PC-3 (cell line): ENCODE data around the gene CLEC16A. TPM values are rescaled to one million over a fixed set of nuclear protein-coding genes. Genes with fewer than 3 reads are reported as not detected.

Experiments
- ATAC-seq: fragments of 200-7000 bp; cut with Tn5 transposase; 2 replicates; pipeline ENCODE4 v1.9.1; 2020; ENCODE audit warnings: mild to moderate bottlenecking, moderate library complexity
- BruUV-seq: library from RNA; stranded (reverse); fragments of 400-500 nt; replicated peaks from 2 replicates; lab custom pipeline; 2021; lab: Mats Ljungman, UMichigan
- CTCF ChIA-PET: fragments of 300-600 bp; sonication (Branson Sonifier 250); formaldehyde crosslinking; loops from one replicate; lab custom pipeline; 2022; ENCODE audit warnings: antibody characterized with exemption; lab: Charles Lee
- POLR2A ChIA-PET: fragments of 300-600 bp; sonication (Branson Sonifier 250); formaldehyde crosslinking; loops from one replicate; lab custom pipeline; 2022; ENCODE audit warnings: antibody characterized with exemption; ENCODE audit not compliant: unreplicated experiment; lab: Charles Lee
- DNase-seq: peaks from one replicate; pipeline ENCODE4 v3.0.0-alpha.2; 2015
- H2AFZ ChIP-seq: fragments of 300-600 bp; sonication (generic); 2 replicates; pipeline ENCODE4 v1.6.0; 2016; ENCODE audit warnings: antibody characterized with exemption, low read length
- H3F3A ChIP-seq: fragments of 300-600 bp; sonication (generic); one replicate; pipeline ENCODE4 v1.6.0; 2017; ENCODE audit warnings: antibody characterized with exemption, low read length, control low read depth, mild to moderate bottlenecking; ENCODE audit not compliant: unreplicated experiment
- H3K27ac ChIP-seq: fragments of 300-600 bp; sonication (generic); 2 replicates; pipeline ENCODE4 v1.5.1; 2016; ENCODE audit warnings: mild to moderate bottlenecking, low read length
- H3K27me3 ChIP-seq: fragments of 300-600 bp; sonication (generic); 2 replicates; pipeline ENCODE4 v1.6.1; 2016; ENCODE audit warnings: low read length, mixed read lengths
- H3K36me3 ChIP-seq: fragments of 300-600 bp; sonication (generic); 2 replicates; pipeline ENCODE4 v1.6.1; 2016; ENCODE audit warnings: low read depth, mixed run types, low read length, mixed read lengths
- H3K4me1 ChIP-seq: fragments of 300-600 bp; sonication (generic); 2 replicates; pipeline ENCODE4 v1.5.1; 2016; ENCODE audit warnings: low read length; ENCODE audit not compliant: insufficient read depth
- H3K4me2 ChIP-seq: fragments of 300-600 bp; sonication (generic); 2 replicates; pipeline ENCODE4 v1.6.0; 2016; ENCODE audit warnings: low read length
- H3K4me3 ChIP-seq: fragments of 300-600 bp; sonication (generic); 2 replicates; pipeline ENCODE4 v1.5.1; 2016; ENCODE audit warnings: mild to moderate bottlenecking, low read length, mixed read lengths
- H3K79me2 ChIP-seq: fragments of 300-600 bp; sonication (generic); 2 replicates; pipeline ENCODE4 v1.6.1; 2017; ENCODE audit warnings: low read length, mixed read lengths
- H3K9ac ChIP-seq: fragments of 300-600 bp; sonication (generic); 2 replicates; pipeline ENCODE4 v1.6.0; 2016; ENCODE audit warnings: mild to moderate bottlenecking, low read length
- H3K9me2 ChIP-seq: fragments of 300-600 bp; sonication (generic); replicated peaks from 2 replicates; pipeline ENCODE4 v1.6.1; 2016; ENCODE audit warnings: mixed run types, low read length, mixed read lengths
- H3K9me3 ChIP-seq: fragments of 300-600 bp; sonication (generic); 2 replicates; pipeline ENCODE4 v1.6.1; 2016; ENCODE audit warnings: low read length, mixed read lengths
- H4K20me1 ChIP-seq: fragments of 300-600 bp; sonication (generic); 2 replicates; pipeline ENCODE4 v1.6.1; 2016; ENCODE audit warnings: low read length, mixed read lengths
- CTCF ChIP-seq: fragments of 300-600 bp; sonication (generic); conservative IDR thresholded peaks from 2 replicates; pipeline ENCODE4 v1.5.1; 2017; ENCODE audit warnings: antibody characterized with exemption, low read depth, mild to moderate bottlenecking, low read length
- EZH2 ChIP-seq: fragments of 300-600 bp; sonication (generic); IDR thresholded peaks from one replicate; pipeline ENCODE4 v1.6.1; 2017; ENCODE audit warnings: antibody characterized with exemption, mild to moderate bottlenecking, low read length; ENCODE audit not compliant: unreplicated experiment
- EZH2phosphoT487 ChIP-seq: fragments of 300-600 bp; sonication (generic); IDR thresholded peaks from 2 replicates; pipeline ENCODE4 v1.6.1; 2018; ENCODE audit warnings: mild to moderate bottlenecking, antibody characterized with exemption, low read length, borderline replicate concordance
- intact Hi-C: fragments of 100-400 bp; cut with micrococcal nuclease; formaldehyde crosslinking; loops from 2 replicates; pipeline ENCODE4 v1.9.0; 2023
- total RNA-seq: library from RNA; depleted of rRNA; stranded (reverse); fragments of >200 nt; gene quantifications from 2 replicates; pipeline ENCODE4 v1.2.3, GENCODE V29; 2014

The CLEC16A gene
- total RNA-seq, 1 experiment from 2014 or later = 9.5 TPM

- ATAC-seq (no peak), DNase-seq (no peak)
- H3K9me3 ChIP-seq = no peaks in the 10 kb centered on the region
- H3K4me2 ChIP-seq = no peak overlapping the region
- no peaks in the 10 kb centered on the region for H3K36me3 ChIP-seq
- BruUV-seq = no TSS peak
- no peaks in the 10 kb centered on the region for H3K4me1 ChIP-seq
- no peaks in the 10 kb centered on the region for H3K79me2 ChIP-seq
- ChIA-PET CTCF (no interaction called here), POLR2A (no interaction called here)
- H3K27ac ChIP-seq = no peak overlapping the region
- H3K4me3 ChIP-seq = no peak overlapping the region
- no peaks in the 10 kb centered on the region for H3K9me2 ChIP-seq
- H3K27me3 ChIP-seq = no peaks in the 10 kb centered on the region
- no peaks in the 10 kb centered on the region for H4K20me1 ChIP-seq
- intact Hi-C loops = no loop called here
- no peak overlapping the region for H3K9ac ChIP-seq
- no peak overlapping the region for H2AFZ ChIP-seq
- H3F3A ChIP-seq = no peaks in the 10 kb centered on the region
- TF ChIP-seq EZH2 (no peak), CTCF (no peak), EZH2phosphoT487 (no peak)
These were observed 116.0 kb downstream of the CLEC16A start for GRCh38 chr16:11060364-11060763.

DNA sequence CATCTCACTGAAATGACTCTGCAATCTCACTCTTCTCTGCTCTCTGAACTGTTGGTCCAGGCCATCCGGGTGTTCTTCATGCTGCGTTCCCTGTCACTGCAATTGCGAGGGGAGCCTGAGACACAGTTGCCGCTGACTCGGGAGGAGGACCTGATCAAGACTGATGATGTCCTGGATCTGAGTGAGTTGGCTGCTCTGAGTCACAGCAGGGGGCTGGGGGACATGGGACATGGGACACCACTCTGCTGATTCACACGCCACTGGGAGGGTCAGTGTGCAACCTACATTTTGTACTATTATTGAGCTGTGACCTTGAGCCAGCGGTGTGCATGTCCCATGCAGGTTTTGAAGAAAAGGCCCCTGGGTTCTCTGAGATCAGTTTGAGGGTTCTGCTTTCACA is 116.5 kb downstream of the CLEC16A start:
- H3K27ac ChIP-seq = no peak overlapping the region
- no peak for TF ChIP-seq EZH2phosphoT487
- TF ChIP-seq CTCF = no peak
- TF ChIP-seq EZH2 = no peak
- H3K4me3 ChIP-seq = no peak overlapping the region
- no peak overlapping the region for H3K9ac ChIP-seq
- no peak overlapping the region for H3K4me2 ChIP-seq
- no peaks in the 10 kb centered on the region for H4K20me1 ChIP-seq
- POLR2A ChIA-PET = no interaction called here
- no peaks in the 10 kb centered on the region for H3F3A ChIP-seq
- H3K4me1 ChIP-seq = no peaks in the 10 kb centered on the region
- no peaks in the 10 kb centered on the region for H3K9me2 ChIP-seq
- no peak overlapping the region for H2AFZ ChIP-seq
- no TSS peak for BruUV-seq
- DNase-seq = no peak
- H3K9me3 ChIP-seq = no peaks in the 10 kb centered on the region
- H3K36me3 ChIP-seq = no peaks in the 10 kb centered on the region
- no peak for ATAC-seq
- no peaks in the 10 kb centered on the region for H3K79me2 ChIP-seq
- CTCF ChIA-PET = no interaction called here
- no peaks in the 10 kb centered on the region for H3K27me3 ChIP-seq
- intact Hi-C loops = no loop called here

DNA sequence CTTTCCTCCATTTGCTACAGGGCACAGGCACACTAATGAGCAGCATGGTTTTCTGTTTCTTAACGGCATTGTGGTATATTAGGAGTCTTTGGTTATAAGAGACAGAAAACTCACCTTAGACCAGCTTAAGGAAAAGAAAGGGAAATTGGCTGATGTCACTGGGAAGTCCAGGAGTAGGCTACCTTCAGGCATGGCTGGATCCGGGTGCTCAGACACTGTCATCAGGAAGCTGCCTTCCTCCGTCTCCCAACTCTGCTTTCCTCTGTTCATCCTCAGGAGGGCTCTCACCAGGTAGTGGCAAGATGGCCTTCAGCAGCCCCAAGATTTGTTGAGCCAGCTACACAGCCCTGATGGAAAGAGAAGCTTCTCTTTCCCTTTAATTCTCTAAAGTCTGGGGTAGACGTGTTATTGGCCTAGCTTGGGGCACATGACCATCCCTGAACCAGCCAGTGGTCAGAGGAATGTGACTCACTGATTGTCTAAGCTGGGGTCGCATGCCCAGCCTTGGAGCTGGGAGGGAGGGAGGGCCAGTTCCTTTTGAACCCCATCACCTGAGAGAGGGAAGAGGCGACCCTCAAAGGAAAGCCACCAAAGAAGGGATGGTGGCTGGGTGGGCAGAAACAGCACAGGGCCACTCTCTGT is 117.4 kb downstream of the CLEC16A start:
- ATAC-seq = no peak
- H4K20me1 ChIP-seq = no peaks in the 10 kb centered on the region
- H3K4me1 ChIP-seq = no peaks in the 10 kb centered on the region
- H3K9me3 ChIP-seq = no peaks in the 10 kb centered on the region
- no peak overlapping the region for H3K9ac ChIP-seq
- H3K4me2 ChIP-seq = no peak overlapping the region
- CTCF ChIA-PET = no interaction called here
- no peaks in the 10 kb centered on the region for H3K36me3 ChIP-seq
- BruUV-seq = no TSS peak
- no peaks in the 10 kb centered on the region for H3K9me2 ChIP-seq
- DNase-seq = no peak
- TF ChIP-seq CTCF (no peak), EZH2 (no peak), EZH2phosphoT487 (no peak)
- no peak overlapping the region for H3K4me3 ChIP-seq
- POLR2A ChIA-PET = no interaction called here
- H3K27ac ChIP-seq = no peak overlapping the region
- H3K79me2 ChIP-seq = no peaks in the 10 kb centered on the region
- intact Hi-C loops = no loop called here
- H3F3A ChIP-seq = no peaks in the 10 kb centered on the region
- H2AFZ ChIP-seq = no peak overlapping the region
- no peaks in the 10 kb centered on the region for H3K27me3 ChIP-seq
